ENCODE results near the gene SHISAL1. TPM values are rescaled to one million over a fixed set of nuclear protein-coding genes. Genes with fewer than 3 reads are reported as not detected.

SHISAL1 gene
- 0.07 and 0.32 TPM in 2 replicates for total RNA-seq (2014; rRNA removed; shearing (Covaris generic))

- DNase-seq (ENCODE audit: low read depth) = peak; percentile 39
Observed at GRCh38 chr22:44312766-44313165, at the start of gene SHISAL1. TSS of gene SHISAL1 (minus strand) at chr22:44312951. CDS start at chr22:44300945, 12,006 bp downstream.

- DNase-seq (ENCODE audit: low read depth) = no peak
Observed at GRCh38 chr22:44361391-44362126, 48.8 kb upstream of the SHISAL1 start.

GRCh38 chr22:44360668-44361381, 48.1 kb upstream of the SHISAL1 start:
- peak; percentile 96 for DNase-seq (ENCODE audit: low read depth)

DNA sequence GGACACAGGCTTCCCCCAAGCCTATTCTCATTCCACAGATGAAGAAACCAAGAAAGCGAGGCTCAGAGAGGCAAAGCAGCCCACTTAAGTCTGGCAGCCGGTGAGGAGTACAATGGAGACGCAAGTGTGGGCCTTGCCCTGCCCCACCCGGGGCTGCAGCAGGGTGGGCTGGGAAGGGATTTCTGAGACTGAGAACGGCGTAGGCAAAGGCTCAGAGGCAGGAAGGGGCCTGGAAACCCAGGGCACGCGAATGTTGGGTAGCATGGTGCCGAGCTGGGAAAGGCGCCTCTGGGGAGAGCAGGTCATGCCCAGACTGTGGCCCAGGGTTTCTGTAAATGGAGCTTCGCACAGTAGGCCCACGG, 47.5 kb upstream of the SHISAL1 start:
- DNase-seq (ENCODE audit: low read depth) = no peak

DNA sequence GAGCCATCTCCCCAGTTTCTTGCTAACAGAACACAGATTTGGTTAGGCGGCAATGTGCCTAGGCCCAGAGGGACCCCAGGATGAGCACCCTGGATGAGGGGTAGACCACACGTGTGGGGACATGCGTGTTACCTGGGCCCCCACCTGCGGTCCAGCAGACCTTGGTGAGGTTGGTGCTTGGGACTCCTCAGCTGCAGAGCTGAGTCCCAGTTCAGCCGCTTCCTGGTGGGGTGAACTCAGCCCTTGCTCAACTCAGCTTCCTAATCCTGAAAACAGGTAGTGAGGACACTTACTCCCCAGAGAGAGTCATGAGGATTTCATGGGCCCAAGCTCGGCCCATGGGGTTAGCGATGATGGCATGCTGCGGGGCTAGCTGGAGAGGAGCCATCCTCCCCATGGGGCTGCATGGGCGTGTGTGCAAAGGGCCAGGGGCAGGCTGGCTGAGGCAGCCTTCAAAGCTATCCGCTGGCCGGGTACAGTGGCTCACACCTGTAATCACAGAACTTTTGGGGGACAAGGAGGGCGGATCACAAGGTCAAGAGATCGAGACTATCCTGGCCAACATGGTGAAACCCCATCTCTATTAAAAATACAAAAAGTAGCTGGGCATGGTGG, 46.9 kb upstream of the SHISAL1 start:
- no peak for DNase-seq (ENCODE audit: low read depth)

GRCh38 chr22:44358709-44359440, 46.1 kb upstream of the SHISAL1 start:
- DNase-seq (ENCODE audit: low read depth) = no peak

DNA sequence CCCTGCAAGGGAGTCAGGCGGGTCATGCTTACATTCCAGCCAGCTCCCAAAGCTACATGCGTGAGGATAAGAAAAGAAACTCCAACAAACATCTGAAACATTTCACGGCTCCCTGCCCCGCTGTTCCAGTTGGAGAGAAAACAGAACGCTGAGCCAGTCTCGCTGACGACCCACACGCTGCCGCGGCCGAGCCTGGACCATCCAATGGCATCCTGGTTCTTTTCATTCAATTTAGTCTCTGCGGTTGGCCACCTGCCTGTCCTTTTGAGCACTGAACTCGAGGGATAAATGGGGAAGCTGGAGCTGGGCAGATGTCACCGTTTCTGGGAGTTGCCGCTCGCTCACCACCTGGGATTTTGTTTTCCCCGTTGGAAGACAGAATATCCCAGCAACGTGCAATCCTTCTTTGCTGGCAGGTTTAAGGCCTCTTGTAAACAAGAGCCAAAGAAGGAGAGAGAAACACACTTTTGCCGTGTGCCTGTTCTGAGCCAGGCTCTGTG, 45.3 kb upstream of the SHISAL1 start:
- DNase-seq (ENCODE audit: low read depth) = no peak

GRCh38 chr22:44357296-44357965, 44.7 kb upstream of the SHISAL1 start:
- DNase-seq (ENCODE audit: low read depth) = no peak

- no peak for DNase-seq (ENCODE audit: low read depth)
Observed at GRCh38 chr22:44355716-44356070, 42.9 kb upstream of the SHISAL1 start.

- no peak for DNase-seq (ENCODE audit: low read depth)
Observed at GRCh38 chr22:44354288-44354687, 41.5 kb upstream of the SHISAL1 start.

GRCh38 chr22:44353041-44353440, 40.3 kb upstream of the SHISAL1 start:
- no peak for DNase-seq (ENCODE audit: low read depth)

DNA sequence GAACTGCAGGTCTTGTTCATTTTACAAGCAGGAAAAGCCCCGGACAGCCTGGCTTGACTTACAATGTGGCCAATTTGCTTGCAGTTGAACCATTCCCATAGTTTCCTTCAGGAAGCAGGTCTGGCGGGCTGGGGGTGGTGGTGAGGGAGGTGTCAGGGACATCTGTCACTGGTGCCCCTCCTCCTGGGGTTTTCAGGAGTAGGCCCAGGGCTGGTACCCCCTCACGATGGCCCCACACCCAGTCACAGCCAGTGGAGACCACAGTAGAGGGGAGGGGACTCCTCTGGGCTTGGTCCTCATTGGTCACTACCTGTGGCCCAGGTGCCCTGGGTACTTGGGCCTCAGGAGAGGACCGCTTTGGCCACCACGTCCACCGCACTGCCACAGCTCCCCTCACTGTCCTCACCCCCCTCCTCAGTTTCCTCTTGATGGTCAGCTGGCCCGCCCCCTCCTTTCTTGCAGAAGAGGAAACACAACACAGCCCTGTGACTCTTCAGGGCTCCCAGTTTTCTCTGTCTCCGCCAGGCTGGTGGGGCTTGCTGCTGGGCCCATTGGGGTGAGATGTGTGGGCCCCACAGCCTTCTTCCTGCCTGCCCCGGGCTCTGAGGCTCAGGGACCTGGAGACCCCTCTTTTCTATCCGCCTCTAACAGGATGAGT, 39.8 kb upstream of the SHISAL1 start:
- DNase-seq (ENCODE audit: low read depth) = no peak

DNA sequence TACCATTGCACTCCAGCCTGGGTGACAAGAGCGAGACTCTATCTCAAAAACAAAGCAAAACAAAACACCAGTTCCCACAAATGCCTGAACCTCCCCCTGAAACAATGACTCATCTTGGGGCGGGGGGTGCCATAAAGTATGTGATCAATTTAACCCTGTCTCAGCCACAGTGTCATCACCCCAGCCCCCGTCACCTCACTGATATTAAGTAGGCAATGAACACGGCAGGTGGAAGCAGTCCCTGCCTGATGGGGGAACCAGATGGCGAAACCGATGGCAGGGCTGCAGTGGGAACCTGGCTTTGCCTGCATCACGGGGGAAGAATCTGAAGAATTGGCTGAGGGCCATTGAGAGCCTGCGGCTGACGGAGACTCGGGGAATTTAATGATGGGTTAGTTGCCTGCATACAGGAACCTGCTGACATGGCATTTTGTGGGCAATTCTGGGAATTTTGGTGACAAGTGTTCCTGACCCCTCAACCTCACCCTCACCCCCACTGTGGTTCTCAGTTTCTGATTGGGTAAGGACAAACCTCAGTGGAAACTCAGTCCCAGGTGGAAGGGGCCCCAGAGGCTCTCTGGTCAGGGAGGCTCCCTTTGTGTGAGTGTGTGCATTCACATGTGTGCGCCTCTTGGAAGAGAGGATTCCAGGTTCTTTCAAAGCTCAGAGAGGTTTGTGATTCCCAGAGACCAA, 39.1 kb upstream of the SHISAL1 start:
- peak; percentile 92 for DNase-seq (ENCODE audit: low read depth)

GRCh38 chr22:44351037-44351436, 38.3 kb upstream of the SHISAL1 start:
- DNase-seq (ENCODE audit: low read depth) = no peak

DNA sequence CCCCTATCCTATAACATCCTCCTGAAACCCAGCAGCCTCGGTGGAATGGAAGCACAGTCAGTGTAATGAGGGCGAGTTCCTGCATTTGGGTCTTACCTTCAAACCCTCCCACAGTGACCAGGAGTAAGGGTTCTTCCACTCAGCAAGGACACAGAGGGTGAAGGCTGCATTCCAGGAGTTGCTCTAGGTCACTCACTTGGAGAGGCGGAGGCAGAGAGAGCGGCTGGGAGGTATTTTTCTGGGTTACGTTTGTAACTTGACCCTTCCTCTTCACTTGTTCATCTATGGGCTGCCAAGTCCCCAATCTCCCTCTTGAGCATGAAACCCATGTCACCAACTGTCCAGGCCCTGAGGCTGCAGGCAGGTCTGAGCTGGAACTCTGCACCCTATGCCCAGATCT, 36.8 kb upstream of the SHISAL1 start:
- no peak for DNase-seq (ENCODE audit: low read depth)

GRCh38 chr22:44348971-44349560, 36.3 kb upstream of the SHISAL1 start:
- DNase-seq (ENCODE audit: low read depth) = no peak

DNA sequence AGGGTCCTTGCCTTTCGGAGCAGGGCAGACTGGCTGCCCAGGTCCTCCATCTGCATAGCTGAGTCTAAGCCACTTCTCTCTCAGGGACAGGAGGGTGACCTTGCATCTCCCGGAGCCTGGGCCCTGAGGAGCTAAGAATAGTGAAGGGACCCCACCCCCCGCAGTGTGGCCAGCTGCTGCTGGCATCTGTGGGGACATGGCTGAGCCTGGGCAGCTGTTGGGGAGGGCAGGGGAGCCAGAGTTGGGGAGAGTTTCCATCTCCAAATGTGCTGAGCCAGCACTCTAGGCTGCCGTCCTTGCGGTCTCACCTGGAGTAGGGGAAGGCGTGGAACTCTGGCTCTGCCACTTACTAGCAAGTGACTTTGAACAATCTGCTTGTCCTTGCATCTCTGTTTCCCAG, 34.8 kb upstream of the SHISAL1 start:
- DNase-seq (ENCODE audit: low read depth) = no peak

- no peak for DNase-seq (ENCODE audit: low read depth)
Observed at GRCh38 chr22:44347080-44347479, 34.3 kb upstream of the SHISAL1 start.

DNA sequence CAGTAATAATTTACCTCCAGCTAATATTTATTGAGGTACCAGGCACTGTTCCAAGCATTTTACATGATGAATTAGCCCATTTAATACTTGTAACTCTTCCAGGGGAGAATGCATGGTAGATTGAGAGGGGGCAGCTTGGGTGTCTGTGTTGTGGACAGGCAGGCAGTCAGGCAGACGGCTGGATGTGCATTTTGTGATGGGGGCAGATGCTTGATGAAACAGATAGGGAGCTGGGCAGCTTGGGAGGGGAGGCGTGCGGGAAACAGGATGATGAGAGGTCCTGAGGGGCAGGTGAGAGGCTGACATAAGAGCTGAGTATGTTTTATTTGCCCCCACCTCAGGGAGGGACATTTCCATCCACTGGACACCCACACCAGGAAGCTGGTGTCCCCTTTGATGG, 33.1 kb upstream of the SHISAL1 start:
- no peak for DNase-seq (ENCODE audit: low read depth)

GRCh38 chr22:44344407-44344806, 31.7 kb upstream of the SHISAL1 start:
- no peak for DNase-seq (ENCODE audit: low read depth)
